HepG2 (cell line): ENCODE results near the gene SAMSN1. TPM values are rescaled to one million over a fixed set of nuclear protein-coding genes. Genes with fewer than 3 reads are reported as not detected.

Source experiments
- ATAC-seq: fragments of 200-7000 bp; cut with Tn5 transposase; 3 replicates; pipeline ENCODE4 v1.9.1; 2020; ENCODE audit warnings: mild to moderate bottlenecking, moderate library complexity
- BruUV-seq: library from RNA; stranded (reverse); fragments of 400-500 nt; replicated peaks from 2 replicates; lab custom pipeline; 2021; lab: Mats Ljungman, UMichigan
- CTCF ChIA-PET: fragments of 300-600 bp; formaldehyde crosslinking; extraction: SDS; loops from one replicate; lab custom pipeline; 2021; ENCODE audit warnings: low total read pairs, inconsistent platforms, low intra/inter-chr PET ratio; lab: Yijun Ruan, JAX
- POLR2A ChIA-PET: fragments of 350-600 bp; sonication (Branson Sonifier 250); formaldehyde crosslinking; loops from one replicate; lab custom pipeline; 2020; ENCODE audit warnings: antibody characterized with exemption, inconsistent platforms; lab: Yijun Ruan, JAX
- DNase-seq: peaks from one replicate; pipeline ENCODE4 v3.0.0-alpha.2; 2015; ENCODE audit warnings: low spot score
- FAIRE-seq: peaks from 3 replicates; lab custom pipeline; 2011; peaks lifted over from hg19 to GRCh38; lab: Jason Lieb, UNC
- H2AFZ ChIP-seq: one replicate; pipeline ENCODE4 v1.6.1; 2011; ENCODE audit warnings: low read length, inconsistent platforms
- H3K27ac ChIP-seq: fragments of 300-600 bp; 3 replicates; pipeline ENCODE4 v1.8.0; 2011; ENCODE audit warnings: mixed run types, mild to moderate bottlenecking, mixed read lengths, low read length, inconsistent platforms; ENCODE audit not compliant: insufficient read depth; ENCODE audit errors: extremely low read length
- H3K27me3 ChIP-seq, 2 experiments: fragments of 200-600 bp in 1 of 2; 2 replicates in 1 of 2; 3 replicates in 1 of 2; pipeline versions ENCODE4 v1.6.0 to v1.8.0; 2011; ENCODE audit warnings: low read length in 2 of 2, mild to moderate bottlenecking in 2 of 2, moderate library complexity in 2 of 2, inconsistent platforms in 1 of 2; ENCODE audit not compliant: insufficient read depth in 2 of 2, control insufficient read depth in 1 of 2
- H3K36me3 ChIP-seq, 2 experiments: fragments of 200-600 bp in 1 of 2; replicated peaks in 1 of 2; 2 replicates in 1 of 2; 3 replicates in 1 of 2; pipeline versions ENCODE4 v1.5.1 to v1.8.0; 2011; ENCODE audit warnings: low read length in 2 of 2, inconsistent platforms in 1 of 2; ENCODE audit not compliant: insufficient read depth in 2 of 2, control insufficient read depth in 1 of 2
- H3K4me1 ChIP-seq: 2 replicates; pipeline ENCODE4 v1.5.1; 2012; ENCODE audit warnings: low read length, inconsistent platforms; ENCODE audit not compliant: insufficient read depth
- H3K4me2 ChIP-seq: 2 replicates; pipeline ENCODE4 v1.6.0; 2011; ENCODE audit warnings: low read depth, low read length, inconsistent platforms
- H3K4me3 ChIP-seq, 3 experiments: fragments of 200-600 bp in 1 of 3; sonication (generic), shearing (Covaris generic) in 1 of 3; replicated peaks in 1 of 3; 2 replicates each; pipeline ENCODE4 v1.5.1; 2011 to 2016; ENCODE audit warnings: low read length in 3 of 3, inconsistent platforms in 2 of 3, low read depth in 2 of 3, mild to moderate bottlenecking in 2 of 3, control low read depth in 1 of 3, mixed read lengths in 1 of 3; ENCODE audit not compliant: insufficient read depth in 1 of 3
- H3K79me2 ChIP-seq: one replicate; pipeline ENCODE4 v1.6.1; 2011; ENCODE audit warnings: low read length, inconsistent platforms; ENCODE audit not compliant: insufficient read depth
- H3K9ac ChIP-seq: 2 replicates; pipeline ENCODE4 v1.6.0; 2011; ENCODE audit warnings: mild to moderate bottlenecking, low read depth, low read length, inconsistent platforms; ENCODE audit not compliant: insufficient read depth
- H3K9me3 ChIP-seq: 2 replicates; pipeline ENCODE4 v1.5.1; 2012; ENCODE audit warnings: mild to moderate bottlenecking, low read length
- H4K20me1 ChIP-seq: 2 replicates; pipeline ENCODE4 v1.6.0; 2011; ENCODE audit warnings: inconsistent platforms, mild to moderate bottlenecking, low read length, moderate library complexity; ENCODE audit not compliant: insufficient read depth
- ARID2 ChIP-seq: sonication (generic); formaldehyde crosslinking; IDR thresholded peaks from 2 replicates; pipeline ENCODE4 v1.8.1; 2022; ENCODE audit warnings: mild to moderate bottlenecking, missing genetic modification reagents, borderline replicate concordance
- FOXC1 ChIP-seq: sonication (generic); formaldehyde crosslinking; IDR thresholded peaks from 2 replicates; pipeline ENCODE4 v1.8.0; 2022; ENCODE audit warnings: mild to moderate bottlenecking, missing genetic modification reagents, borderline replicate concordance
- JARID2 ChIP-seq: sonication (generic); formaldehyde crosslinking; IDR thresholded peaks from 2 replicates; pipeline ENCODE4 v1.8.1; 2023; ENCODE audit warnings: missing genetic modification reagents, inconsistent platforms; ENCODE audit not compliant: insufficient replicate concordance
- MAZ ChIP-seq, 2 experiments: sonication (generic) in 1 of 2; formaldehyde crosslinking in 1 of 2; IDR thresholded peaks; 2 replicates each; pipeline versions ENCODE4 v1.5.0 to v1.6.1; 2012 to 2020; ENCODE audit warnings: low read depth in 2 of 2, mild to moderate bottlenecking in 2 of 2, borderline replicate concordance in 1 of 2, improper control_type of control experiment in 1 of 2, low read length in 1 of 2, missing genetic modification reagents in 1 of 2, moderate library complexity in 1 of 2
- MTA3 ChIP-seq: sonication (generic); formaldehyde crosslinking; IDR thresholded peaks from 2 replicates; pipeline ENCODE4 v1.4.0; 2020; ENCODE audit warnings: missing genetic modification reagents
- REL ChIP-seq: sonication (generic); formaldehyde crosslinking; conservative IDR thresholded peaks from 2 replicates; pipeline ENCODE4 v1.8.0; 2022; ENCODE audit warnings: mild to moderate bottlenecking, missing genetic modification reagents, moderate library complexity
- TBP ChIP-seq: sonication (generic); formaldehyde crosslinking; IDR thresholded peaks from 2 replicates; pipeline ENCODE4 v1.5.0; 2020; ENCODE audit warnings: missing genetic modification reagents
- ZFAT ChIP-seq: sonication (generic); formaldehyde crosslinking; conservative IDR thresholded peaks from 2 replicates; pipeline ENCODE4 v1.8.1; 2023; ENCODE audit warnings: missing genetic modification reagents, inconsistent platforms
- ZKSCAN5 ChIP-seq: sonication (generic); formaldehyde crosslinking; IDR thresholded peaks from 2 replicates; pipeline ENCODE4 v1.5.1; 2020; ENCODE audit warnings: mild to moderate bottlenecking, missing genetic modification reagents
- ZNF296 ChIP-seq: sonication (generic); formaldehyde crosslinking; conservative IDR thresholded peaks from 2 replicates; pipeline ENCODE4 v1.5.0; 2020; ENCODE audit warnings: mild to moderate bottlenecking, missing genetic modification reagents
- WGBS: methylation state at CpG from one replicate; pipeline ENCODE4 v1.1.6; 2017; ENCODE audit warnings: low lambda C conversion rate; 5-methylcytosine and 5-hydroxymethylcytosine counted together
- in situ Hi-C: cut with HindIII; loops from 2 replicates; pipeline ENCODE4 v1.10.0; 2017; ENCODE audit warnings: low pct_unique_long_range_greater_than_20kb; ENCODE audit not compliant: extremely low pct_ligation_motif_present
- intact Hi-C: fragments of 100-400 bp; cut with micrococcal nuclease; formaldehyde crosslinking; loops from one replicate; pipeline ENCODE4 v1.10.0; 2022; ENCODE audit not compliant: unreplicated experiment
- polyA plus RNA-seq, 8 experiments: library from polyadenylated mRNA; depleted of rRNA in 3 of 8; stranded (reverse) in 7 of 8; unstranded in 1 of 8; fragments of >200 nt; fragmentation: Illumina TruSeq in 4 of 8; extraction: Trizol in 4 of 8; gene quantifications; 2 replicates each; pipeline versions ENCODE4 v1.2.1 to v1.2.3, GENCODE V29; 2011 to 2016; ENCODE audit warnings: low read depth in 4 of 8, missing spikeins in 1 of 8, mixed read lengths in 1 of 8; ENCODE audit not compliant: insufficient read depth in 1 of 8
- total RNA-seq, 5 experiments: library from RNA; depleted of rRNA; stranded (reverse); fragments of >200 nt; fragmentation: Illumina TruSeq; extraction: Trizol; gene quantifications; 2 replicates each; pipeline ENCODE4 v1.2.3, GENCODE V29; 2016; ENCODE audit warnings: low read depth in 1 of 5
- TF ChIP-seq, protein P1 (sequence below): sonication (generic); formaldehyde crosslinking; IDR thresholded peaks from 2 replicates; pipeline ENCODE4 v1.4.0; 2020; ENCODE audit warnings: missing genetic modification reagents, borderline replicate concordance

The SAMSN1 gene
- total and polyA plus RNA-seq, 2 of the 13 experiments (the other 11 are each of a cell fraction or from before 2014, with no cell fraction given) = 0.09 TPM; not detected in 1

DNA sequence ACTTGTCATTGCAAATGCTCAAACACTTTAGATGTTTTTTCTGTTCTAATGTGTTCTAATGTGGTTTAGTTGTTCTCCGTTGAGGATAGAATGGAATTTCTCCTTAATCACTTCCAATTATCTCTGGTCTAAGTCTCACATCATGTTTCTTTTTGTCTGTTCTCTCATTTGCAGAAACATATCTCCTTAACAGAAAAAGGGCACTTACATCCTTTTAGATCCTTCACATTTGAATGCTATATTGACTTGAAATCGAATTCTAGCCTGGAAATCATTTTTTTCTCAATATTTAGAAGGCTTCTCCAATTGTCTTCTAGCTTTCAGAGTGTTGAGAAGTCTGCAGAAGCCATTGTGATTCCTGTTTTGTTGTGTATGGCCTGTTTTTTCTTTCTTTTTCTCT is 7.3 kb upstream of the SAMSN1 start:
- Histone ChIP-seq H2AFZ (no peak overlapping the region), H3K4me1 (no peaks in the 10 kb centered on the region), H3K36me3 (no peaks in the 10 kb centered on the region), H3K4me3 (no peak overlapping the region), H3K27ac (no peak overlapping the region), H3K9me3 (no peaks in the 10 kb centered on the region), H4K20me1 (no peaks in the 10 kb centered on the region), H3K4me2 (no peak overlapping the region), H3K27me3 (no peaks in the 10 kb centered on the region), H3K79me2 (no peaks in the 10 kb centered on the region), H3K9ac (no peak overlapping the region)
- in situ Hi-C loops (no loop called here), intact Hi-C loops (no loop called here)
- 0% methylated on average over 2 of the region's 2 CpGs for WGBS
- CTCF ChIA-PET = no interaction called here
- POLR2A ChIA-PET = no interaction called here
- no TSS peak for BruUV-seq
- no peak for FAIRE-seq
- no peak for TF ChIP-seq REL (CRISPR knock-in tag)
- TF ChIP-seq MTA3 = no peak
- TF ChIP-seq ZNF296 = no peak
- TF ChIP-seq, protein P1, sequence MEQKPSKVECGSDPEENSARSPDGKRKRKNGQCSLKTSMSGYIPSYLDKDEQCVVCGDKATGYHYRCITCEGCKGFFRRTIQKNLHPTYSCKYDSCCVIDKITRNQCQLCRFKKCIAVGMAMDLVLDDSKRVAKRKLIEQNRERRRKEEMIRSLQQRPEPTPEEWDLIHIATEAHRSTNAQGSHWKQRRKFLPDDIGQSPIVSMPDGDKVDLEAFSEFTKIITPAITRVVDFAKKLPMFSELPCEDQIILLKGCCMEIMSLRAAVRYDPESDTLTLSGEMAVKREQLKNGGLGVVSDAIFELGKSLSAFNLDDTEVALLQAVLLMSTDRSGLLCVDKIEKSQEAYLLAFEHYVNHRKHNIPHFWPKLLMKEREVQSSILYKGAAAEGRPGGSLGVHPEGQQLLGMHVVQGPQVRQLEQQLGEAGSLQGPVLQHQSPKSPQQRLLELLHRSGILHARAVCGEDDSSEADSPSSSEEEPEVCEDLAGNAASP = no peak
- TF ChIP-seq ARID2 (CRISPR knock-in tag) = no peak
- TF ChIP-seq JARID2 (CRISPR knock-in tag) = no peak
- no peak for TF ChIP-seq MAZ (IDR thresholded peaks at IDR 0.05; ENCODE audit: borderline replicate concordance, low read depth, low read length)
- no peak for TF ChIP-seq MAZ (CRISPR knock-in tag; IDR thresholded peaks at IDR 0.05; ENCODE audit: low read depth)
- no peak for TF ChIP-seq ZKSCAN5
- no peak for TF ChIP-seq FOXC1 (CRISPR knock-in tag)
- no peak for TF ChIP-seq ZFAT (CRISPR knock-in tag)
- TF ChIP-seq TBP (CRISPR knock-in tag) = no peak
- DNase-seq = no peak
- ATAC-seq = no peak
